Transverse colon (tissue), 3 donors: ENCODE measurements around the gene TMEM132D.

Experiments
- CTCF ChIP-seq, 5 experiments: fragments of 200-600 bp in 3 of 5; fragments of 450-650 bp in 2 of 5; sonication (generic) in 3 of 5; IDR thresholded peaks; 1 replicate in 2 of 5; 2 replicates in 3 of 5; pipeline ENCODE4 v1.5.1; 2016 to 2017; ENCODE audit warnings: antibody characterized with exemption in 5 of 5, inconsistent platforms in 3 of 5, mild to moderate bottlenecking in 2 of 5, moderate library complexity in 1 of 5
- POLR2A ChIP-seq: fragments of 450-650 bp; IDR thresholded peaks from one replicate; pipeline ENCODE4 v1.6.1; 2016; ENCODE audit warnings: antibody characterized with exemption, mild to moderate bottlenecking, moderate library complexity

GRCh38 chr12:129662234-129662633 is 241.6 kb downstream of the TMEM132D start:
- TF ChIP-seq CTCF (IDR thresholded peaks at IDR 0.05): no peak
- no peak for TF ChIP-seq POLR2A
